ENCODE measurements around the gene SEMA3D. TPM values are rescaled to one million over a fixed set of nuclear protein-coding genes. Genes with fewer than 3 reads are reported as not detected.

Gene SEMA3D
- total RNA-seq, 2 donors from 2014 or later: 1.4 to 1.5 TPM

GRCh38 chr7:85217085-85217484 is 30.2 kb upstream of the SEMA3D start:
- Histone ChIP-seq H3K4me3 (no peak overlapping the region), H3K9me3 (no peaks in the 10 kb centered on the region), H3K4me1 (no peaks in the 10 kb centered on the region), H3K27ac (no peak overlapping the region), H3K27me3 (no peaks in the 10 kb centered on the region), H3K36me3 (no peaks in the 10 kb centered on the region)
- TF ChIP-seq CTCF (IDR thresholded peaks at IDR 0.05): no peak
- no peak for DNase-seq (ENCODE audit: low spot score)

GRCh38 chr7:85215098-85215497 is 28.2 kb upstream of the SEMA3D start:
- DNase-seq (ENCODE audit: low spot score): no peak
- Histone ChIP-seq H3K36me3 (no peaks in the 10 kb centered on the region), H3K27me3 (no peaks in the 10 kb centered on the region), H3K9me3 (no peaks in the 10 kb centered on the region), H3K4me3 (no peak overlapping the region), H3K4me1 (no peaks in the 10 kb centered on the region), H3K27ac (no peak overlapping the region)
- TF ChIP-seq CTCF (IDR thresholded peaks at IDR 0.05): no peak

GRCh38 chr7:85213500-85213899 is 26.6 kb upstream of the SEMA3D start:
- Histone ChIP-seq H3K4me3 (no peak overlapping the region), H3K9me3 (no peaks in the 10 kb centered on the region), H3K27me3 (no peaks in the 10 kb centered on the region), H3K4me1 (no peaks in the 10 kb centered on the region), H3K27ac (no peak overlapping the region), H3K36me3 (no peaks in the 10 kb centered on the region)
- no peak for TF ChIP-seq CTCF (IDR thresholded peaks at IDR 0.05)
- no peak for DNase-seq (ENCODE audit: low spot score)

GRCh38 chr7:85205754-85206153 is 18.9 kb upstream of the SEMA3D start:
- TF ChIP-seq CTCF (IDR thresholded peaks at IDR 0.05): no peak
- Histone ChIP-seq H3K27me3 (no peaks in the 10 kb centered on the region), H3K27ac (no peak overlapping the region), H3K36me3 (no peaks in the 10 kb centered on the region), H3K4me3 (no peak overlapping the region), H3K9me3 (no peaks in the 10 kb centered on the region), H3K4me1 (no peaks in the 10 kb centered on the region)
- DNase-seq (ENCODE audit: low spot score): no peak

- Histone ChIP-seq H3K27ac (no peak overlapping the region), H3K9me3 (no peaks in the 10 kb centered on the region), H3K4me3 (no peak overlapping the region), H3K27me3 (no peaks in the 10 kb centered on the region), H3K36me3 (no peaks in the 10 kb centered on the region), H3K4me1 (no peaks in the 10 kb centered on the region)
- DNase-seq (ENCODE audit: low spot score): no peak
- no peak for TF ChIP-seq CTCF (IDR thresholded peaks at IDR 0.05)
Observed at GRCh38 chr7:85204496-85204895, 17.6 kb upstream of the SEMA3D start.

GRCh38 chr7:85204061-85204460 is 17.2 kb upstream of the SEMA3D start:
- no peaks in the 10 kb centered on the region for H3K4me1 ChIP-seq
- no peak for TF ChIP-seq CTCF (IDR thresholded peaks at IDR 0.05)
- H3K36me3 ChIP-seq: no peaks in the 10 kb centered on the region
- H3K4me3 ChIP-seq: no peak overlapping the region
- no peak for DNase-seq (ENCODE audit: low spot score)
- no peaks in the 10 kb centered on the region for H3K27me3 ChIP-seq
- no peak overlapping the region for H3K27ac ChIP-seq
- H3K9me3 ChIP-seq: no peaks in the 10 kb centered on the region
